Neuronal stem cell (in vitro differentiated cells): ENCODE data around the gene GABRB1.

Experiments
- DNase-seq: peaks from one replicate; pipeline ENCODE4 v3.0.0-alpha.2; 2013; ENCODE audit warnings: low spot score
- H2AFZ ChIP-seq: one replicate; pipeline ENCODE4 v1.6.1; 2013; ENCODE audit warnings: mild to moderate bottlenecking, low read length, inconsistent platforms
- H2AK5ac ChIP-seq: 2 replicates; pipeline ENCODE4 v1.6.1; 2013; ENCODE audit warnings: low read depth, mild to moderate bottlenecking, inconsistent platforms, low read length, moderate library complexity, mixed read lengths
- H2BK120ac ChIP-seq: 2 replicates; pipeline ENCODE4 v1.6.1; 2013; ENCODE audit warnings: low read depth, mild to moderate bottlenecking, inconsistent platforms, low read length, moderate library complexity, mixed read lengths
- H2BK12ac ChIP-seq: one replicate; pipeline ENCODE4 v1.6.1; 2013; ENCODE audit warnings: low read length, inconsistent platforms
- H2BK15ac ChIP-seq: 2 replicates; pipeline ENCODE4 v1.6.1; 2013; ENCODE audit warnings: mild to moderate bottlenecking, low read length, inconsistent platforms, mixed read lengths
- H2BK5ac ChIP-seq: one replicate; pipeline ENCODE4 v1.6.1; 2013; ENCODE audit warnings: inconsistent platforms, mild to moderate bottlenecking, low read length, moderate library complexity
- H3K14ac ChIP-seq: one replicate; pipeline ENCODE4 v1.6.1; 2013; ENCODE audit warnings: low read length, inconsistent platforms
- H3K18ac ChIP-seq: 2 replicates; pipeline ENCODE4 v1.6.1; 2013; ENCODE audit warnings: low read length, inconsistent platforms
- H3K23ac ChIP-seq: 2 replicates; pipeline ENCODE4 v1.6.1; 2013; ENCODE audit warnings: low read depth, mild to moderate bottlenecking, mixed read lengths, low read length, inconsistent platforms; ENCODE audit not compliant: poor library complexity
- H3K27ac ChIP-seq: replicated peaks from 3 replicates; pipeline ENCODE4 v1.5.1; 2013; ENCODE audit warnings: low read length, inconsistent platforms
- H3K27me3 ChIP-seq, 3 experiments: 2 replicates each; pipeline ENCODE4 v1.6.1; 2013; ENCODE audit warnings: low read length in 3 of 3, mild to moderate bottlenecking in 2 of 3, inconsistent platforms in 1 of 3, low read depth in 1 of 3, mixed read lengths in 1 of 3, moderate library complexity in 1 of 3; ENCODE audit not compliant: control insufficient read depth in 3 of 3, insufficient read depth in 3 of 3
- H3K36me3 ChIP-seq, 2 donors: replicated peaks in 1 of 2; 2 replicates each; pipeline ENCODE4 v1.6.1; 2013; ENCODE audit warnings: low read length in 2 of 2; ENCODE audit not compliant: control insufficient read depth in 2 of 2, insufficient read depth in 2 of 2
- H3K4ac ChIP-seq: 2 replicates; pipeline ENCODE4 v1.6.1; 2013; ENCODE audit warnings: inconsistent platforms, mild to moderate bottlenecking, low read length, moderate library complexity
- H3K4me1 ChIP-seq, 2 donors: 1 replicate in 1 of 2; 2 replicates in 1 of 2; pipeline ENCODE4 v1.6.1; 2013; ENCODE audit warnings: low read length in 2 of 2, low read depth in 1 of 2; ENCODE audit not compliant: control insufficient read depth in 2 of 2, insufficient read depth in 1 of 2
- H3K4me2 ChIP-seq: one replicate; pipeline ENCODE4 v1.6.1; 2013; ENCODE audit warnings: mild to moderate bottlenecking, low read length, inconsistent platforms; ENCODE audit not compliant: insufficient read depth, poor library complexity, severe bottlenecking
- H3K4me3 ChIP-seq, 2 donors: 2 replicates each; pipeline ENCODE4 v1.5.1; 2013; ENCODE audit warnings: low read length in 2 of 2, mild to moderate bottlenecking in 2 of 2, inconsistent platforms in 1 of 2, moderate library complexity in 1 of 2
- H3K79me1 ChIP-seq: one replicate; pipeline ENCODE4 v1.6.1; 2013; ENCODE audit warnings: low read depth, mild to moderate bottlenecking, inconsistent platforms, low read length, moderate library complexity
- H3K9ac ChIP-seq: one replicate; pipeline ENCODE4 v1.6.1; 2013; ENCODE audit warnings: mild to moderate bottlenecking, low read depth, low read length, inconsistent platforms; ENCODE audit not compliant: poor library complexity
- H3K9me3 ChIP-seq, 2 donors: replicated peaks in 1 of 2; 2 replicates each; pipeline versions ENCODE3 to v1.6.1; 2013; ENCODE audit warnings: low read length in 2 of 2, mild to moderate bottlenecking in 2 of 2, inconsistent platforms in 1 of 2, low read depth in 1 of 2, mixed read lengths in 1 of 2, moderate library complexity in 1 of 2; ENCODE audit not compliant: control insufficient read depth in 2 of 2, insufficient read depth in 1 of 2
- H4K8ac ChIP-seq: one replicate; pipeline ENCODE4 v1.6.1; 2013; ENCODE audit warnings: low read depth, mild to moderate bottlenecking, inconsistent platforms, low read length, moderate library complexity
- H4K91ac ChIP-seq: one replicate; pipeline ENCODE4 v1.6.1; 2013; ENCODE audit warnings: low read length, low read depth, mild to moderate bottlenecking, inconsistent platforms; ENCODE audit not compliant: poor library complexity
- WGBS, 2 donors: extraction: QIAGEN DNeasy Blood & Tissue Kit; methylation state at CpG; one replicate each; pipeline ENCODE4 v1.1.7; 2013; ENCODE audit warnings: missing lambda C conversion rate in 2 of 2, mixed read lengths in 1 of 2; ENCODE audit not compliant: insufficient read length in 2 of 2, insufficient replicate concordance in 1 of 2; ENCODE audit errors: extremely low coverage in 2 of 2; 5-methylcytosine and 5-hydroxymethylcytosine counted together

The GABRB1 gene

DNA sequence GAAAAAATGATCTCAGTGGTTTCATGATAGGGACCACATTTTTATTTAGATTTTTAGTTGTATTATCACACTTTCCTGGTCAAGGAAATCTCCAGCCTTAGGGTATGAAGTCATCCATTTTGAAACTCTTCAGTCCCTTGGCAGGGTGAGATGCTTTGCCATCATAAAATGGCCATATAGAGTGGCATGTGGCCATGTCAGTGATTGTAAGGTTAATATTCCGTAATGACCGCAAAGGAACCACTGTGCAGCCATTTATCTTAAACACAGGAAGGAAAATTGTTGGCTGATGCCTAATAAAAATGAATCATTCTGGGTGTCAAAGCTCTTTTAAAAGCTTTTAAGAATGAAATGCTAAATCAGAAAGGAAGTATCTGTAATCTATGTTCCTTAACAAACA is 396.6 kb downstream of the GABRB1 start:
- H3K4ac ChIP-seq, result no peak overlapping the region
- no peak overlapping the region for H3K4me3 ChIP-seq
- no peak overlapping the region for H2AFZ ChIP-seq
- no peak overlapping the region for H2BK12ac ChIP-seq
- DNase-seq, result no peak
- WGBS, 2 donors, result no CpG with 5 or more reads among the region's 2 CpGs
- H3K4me2 ChIP-seq, result no peak overlapping the region
- no peak overlapping the region for H3K27ac ChIP-seq
- no peak overlapping the region for H2BK120ac ChIP-seq
- H2BK5ac ChIP-seq, result no peak overlapping the region
- H3K4me1 ChIP-seq, result no peaks in the 10 kb centered on the region
- no peaks in the 10 kb centered on the region for H3K27me3 ChIP-seq
- no peak overlapping the region for H2BK15ac ChIP-seq
- no peak overlapping the region for H3K18ac ChIP-seq
- no peak overlapping the region for H3K14ac ChIP-seq
- no peak overlapping the region for H4K8ac ChIP-seq
- no peaks in the 10 kb centered on the region for H3K36me3 ChIP-seq
- H3K9ac ChIP-seq, result no peak overlapping the region
- no peak overlapping the region for H2AK5ac ChIP-seq
- H3K9me3 ChIP-seq, result no peaks in the 10 kb centered on the region
- H3K79me1 ChIP-seq, result no peaks in the 10 kb centered on the region
- H3K23ac ChIP-seq, result no peak overlapping the region
- H4K91ac ChIP-seq, result no peak overlapping the region

DNA sequence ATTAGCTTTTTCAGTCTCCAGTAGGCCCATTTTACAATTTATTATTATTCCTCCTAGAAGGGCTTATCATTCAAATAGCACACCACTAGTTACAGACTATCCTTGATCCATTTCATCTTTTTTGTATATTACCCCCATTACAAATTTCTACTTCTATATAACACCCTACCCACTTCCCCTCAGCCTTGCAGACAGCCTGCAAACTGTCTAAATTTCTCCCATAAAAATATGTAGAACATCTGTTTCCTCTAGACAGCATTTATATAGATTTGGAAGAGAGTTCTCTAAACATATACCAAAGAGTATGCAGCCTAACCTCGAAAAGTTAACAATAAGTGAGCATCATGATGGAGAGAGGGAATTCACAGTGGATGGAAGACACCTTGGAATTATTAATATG is 401.4 kb downstream of the GABRB1 start:
- H3K4me1 ChIP-seq, result no peaks in the 10 kb centered on the region
- H3K4me3 ChIP-seq, result no peak overlapping the region
- no peak overlapping the region for H4K8ac ChIP-seq
- no peaks in the 10 kb centered on the region for H3K27me3 ChIP-seq
- no peak overlapping the region for H3K4ac ChIP-seq
- no peak overlapping the region for H2BK15ac ChIP-seq
- H2BK120ac ChIP-seq, result no peak overlapping the region
- no peaks in the 10 kb centered on the region for H3K79me1 ChIP-seq
- no peak overlapping the region for H3K27ac ChIP-seq
- H4K91ac ChIP-seq, result no peak overlapping the region
- no peak overlapping the region for H2BK12ac ChIP-seq
- no peak overlapping the region for H3K9ac ChIP-seq
- H3K23ac ChIP-seq, result no peak overlapping the region
- no peak overlapping the region for H3K14ac ChIP-seq
- no CpG with 5 or more reads among the region's 1 CpG for WGBS, 2 donors
- no peak overlapping the region for H2BK5ac ChIP-seq
- no peak overlapping the region for H2AK5ac ChIP-seq
- H3K4me2 ChIP-seq, result no peak overlapping the region
- no peaks in the 10 kb centered on the region for H3K36me3 ChIP-seq
- H3K18ac ChIP-seq, result no peak overlapping the region
- DNase-seq, result no peak
- no peaks in the 10 kb centered on the region for H3K9me3 ChIP-seq
- no peak overlapping the region for H2AFZ ChIP-seq

DNA sequence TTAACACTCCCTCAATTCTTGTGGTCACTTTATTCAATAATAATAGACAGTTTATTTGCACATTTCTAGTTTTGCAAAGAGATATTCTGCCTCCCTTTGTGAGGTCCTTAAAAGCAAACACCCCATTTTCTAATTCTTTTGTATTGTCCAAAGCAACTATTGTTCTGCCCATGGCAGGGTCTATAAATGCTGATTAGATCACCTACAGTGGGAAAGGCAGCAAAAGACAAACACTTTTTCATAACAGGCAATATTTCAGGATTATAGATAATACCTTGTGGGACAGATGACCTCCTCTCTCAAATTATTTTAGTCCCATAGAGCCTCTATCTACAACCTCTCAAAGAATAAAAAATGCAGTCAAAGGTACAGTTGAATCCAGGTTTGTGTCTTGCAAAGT is 403.6 kb downstream of the GABRB1 start:
- Histone ChIP-seq H3K27ac (no peak overlapping the region), H3K9me3 (no peaks in the 10 kb centered on the region), H3K36me3 (no peaks in the 10 kb centered on the region), H2AK5ac (no peak overlapping the region), H3K4me3 (no peak overlapping the region), H2AFZ (no peak overlapping the region), H2BK120ac (no peak overlapping the region), H3K79me1 (no peaks in the 10 kb centered on the region), H3K4ac (no peak overlapping the region), H4K91ac (no peak overlapping the region), H3K9ac (no peak overlapping the region), H3K27me3 (no peaks in the 10 kb centered on the region), H4K8ac (no peak overlapping the region), H3K23ac (no peak overlapping the region), H2BK15ac (no peak overlapping the region), H3K18ac (no peak overlapping the region), H3K4me2 (no peak overlapping the region), H2BK12ac (no peak overlapping the region), H3K14ac (no peak overlapping the region), H3K4me1 (no peaks in the 10 kb centered on the region), H2BK5ac (no peak overlapping the region)
- no peak for DNase-seq

DNA sequence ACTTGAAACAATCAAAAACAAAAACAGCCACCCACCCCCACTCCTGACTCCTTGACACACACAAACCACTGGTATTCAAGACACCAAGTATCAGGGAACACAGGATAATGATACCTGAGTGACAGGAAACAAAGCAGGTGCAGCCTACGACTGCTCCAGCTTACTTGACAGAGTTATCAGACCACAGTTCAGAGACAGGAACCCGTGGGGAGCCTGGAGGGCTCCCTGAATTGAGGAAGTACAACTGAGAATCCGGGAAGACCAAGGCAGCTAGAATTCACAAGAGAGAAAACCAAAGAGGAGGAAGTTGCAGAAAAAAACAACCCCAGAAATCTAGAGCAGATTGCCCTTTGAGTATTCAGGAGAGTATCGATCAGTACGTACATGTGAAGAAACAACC is 411.6 kb downstream of the GABRB1 start:
- Histone ChIP-seq H3K4me1 (no peaks in the 10 kb centered on the region), H2AK5ac (no peak overlapping the region), H3K9ac (no peak overlapping the region), H2AFZ (no peak overlapping the region), H4K91ac (no peak overlapping the region), H3K23ac (no peak overlapping the region), H3K14ac (no peak overlapping the region), H2BK5ac (no peak overlapping the region), H2BK12ac (no peak overlapping the region), H3K18ac (no peak overlapping the region), H3K36me3 (no peaks in the 10 kb centered on the region), H3K4me3 (no peak overlapping the region), H3K4ac (no peak overlapping the region), H3K4me2 (no peak overlapping the region), H2BK120ac (no peak overlapping the region), H3K27ac (no peak overlapping the region), H4K8ac (no peak overlapping the region), H2BK15ac (no peak overlapping the region), H3K79me1 (no peaks in the 10 kb centered on the region), H3K27me3 (no peaks in the 10 kb centered on the region), H3K9me3 (no peaks in the 10 kb centered on the region)
- no peak for DNase-seq
- WGBS, 2 donors, result no CpG with 5 or more reads among the region's 5 CpGs
